GM23338 (cell line): Measurements from ENCODE around the gene RGL2. TPM values are rescaled to one million over a fixed set of nuclear protein-coding genes. Genes with fewer than 3 reads are reported as not detected.

Experiments
- ATAC-seq: fragments of 200-7000 bp; cut with Tn5 transposase; 3 replicates; pipeline ENCODE4 v1.9.1; 2020
- DNase-seq: peaks from one replicate; pipeline ENCODE4 v3.0.0-alpha.2; 2015; ENCODE audit warnings: low spot score
- H2AFZ ChIP-seq: fragments of 200-600 bp; sonication (generic); 2 replicates; pipeline ENCODE4 v1.8.0; 2016; ENCODE audit warnings: antibody characterized with exemption, mild to moderate bottlenecking, moderate library complexity
- H3F3A ChIP-seq: fragments of 200-600 bp; sonication (generic); replicated peaks from 2 replicates; pipeline ENCODE4 v1.8.0; 2017; ENCODE audit warnings: antibody characterized with exemption, mixed run types, low read depth
- H3K27ac ChIP-seq: fragments of 200-600 bp; sonication (generic); 2 replicates; pipeline ENCODE4 v1.6.1; 2016; ENCODE audit warnings: low read depth
- H3K27me3 ChIP-seq: fragments of 200-600 bp; sonication (generic); 2 replicates; pipeline ENCODE4 v1.8.0; 2016; ENCODE audit warnings: mild to moderate bottlenecking, mixed run types, moderate library complexity; ENCODE audit not compliant: insufficient read depth
- H3K36me3 ChIP-seq: fragments of 200-600 bp; sonication (generic); 2 replicates; pipeline ENCODE4 v1.8.0; 2016; ENCODE audit warnings: mild to moderate bottlenecking; ENCODE audit not compliant: insufficient read depth
- H3K4me1 ChIP-seq: fragments of 200-600 bp; sonication (generic); 2 replicates; pipeline ENCODE4 v1.8.0; 2016; ENCODE audit warnings: mild to moderate bottlenecking, moderate library complexity; ENCODE audit not compliant: insufficient read depth
- H3K4me2 ChIP-seq: fragments of 200-600 bp; sonication (generic); 2 replicates; pipeline ENCODE4 v1.7.1; 2017; ENCODE audit warnings: mixed run types
- H3K4me3 ChIP-seq: fragments of 200-600 bp; sonication (generic); 2 replicates; pipeline ENCODE4 v1.6.1; 2016; ENCODE audit warnings: mixed run types
- H3K79me2 ChIP-seq: fragments of 200-600 bp; sonication (generic); replicated peaks from 2 replicates; pipeline ENCODE4 v1.8.0; 2017; ENCODE audit warnings: mild to moderate bottlenecking; ENCODE audit not compliant: insufficient read depth
- H3K9me2 ChIP-seq: fragments of 200-600 bp; sonication (generic); 2 replicates; pipeline ENCODE4 v1.8.0; 2017; ENCODE audit not compliant: insufficient read depth
- H4K20me1 ChIP-seq: fragments of 200-600 bp; sonication (generic); replicated peaks from 2 replicates; pipeline ENCODE4 v1.8.0; 2017; ENCODE audit warnings: mild to moderate bottlenecking; ENCODE audit not compliant: insufficient read depth
- H3K27ac Mint-ChIP-seq: 2 replicates; pipeline ENCODE4 v1.8.0; 2020; ENCODE audit warnings: inconsistent platforms, mild to moderate bottlenecking, moderate library complexity, mixed read lengths
- H3K27me3 Mint-ChIP-seq: 3 replicates; pipeline ENCODE4 v1.8.0; 2022; ENCODE audit warnings: low read depth, mild to moderate bottlenecking, moderate library complexity, mixed read lengths, inconsistent platforms; ENCODE audit not compliant: insufficient read depth, poor library complexity
- H3K36me3 Mint-ChIP-seq: 3 replicates; pipeline ENCODE4 v1.8.0; 2021; ENCODE audit warnings: low read depth, mild to moderate bottlenecking, inconsistent platforms, moderate library complexity, mixed read lengths
- H3K4me1 Mint-ChIP-seq: 3 replicates; pipeline ENCODE4 v1.8.0; 2020; ENCODE audit warnings: mild to moderate bottlenecking, inconsistent platforms, mixed read lengths
- H3K4me3 Mint-ChIP-seq: 3 replicates; pipeline ENCODE4 v1.8.0; 2021; ENCODE audit warnings: moderate library complexity, mild to moderate bottlenecking, inconsistent platforms, mixed read lengths
- H3K9me3 Mint-ChIP-seq: 3 replicates; pipeline ENCODE4 v1.8.0; 2020; ENCODE audit warnings: moderate library complexity, mild to moderate bottlenecking, inconsistent platforms, mixed read lengths
- CREB1 ChIP-seq: fragments of 250-450 bp; sonication (Bioruptor Pico); IDR thresholded peaks from 2 replicates; pipeline ENCODE4 v1.5.0; 2020; ENCODE audit warnings: low read depth, mild to moderate bottlenecking, moderate library complexity
- CTCF ChIP-seq, 2 experiments: fragments of 200-600 bp in 1 of 2; sonication (generic) in 1 of 2; conservative IDR thresholded peaks; 2 replicates each; pipeline versions ENCODE4 v1.5.1 to v1.6.1; 2016 to 2017; ENCODE audit warnings: antibody characterized with exemption in 2 of 2, low read depth in 2 of 2, mild to moderate bottlenecking in 2 of 2, moderate library complexity in 1 of 2
- ETS1 ChIP-seq: IDR thresholded peaks from 2 replicates; pipeline ENCODE4 v1.6.1; 2016; ENCODE audit warnings: antibody characterized with exemption
- EZH2 ChIP-seq: fragments of 200-600 bp; sonication (generic); IDR thresholded peaks from one replicate; pipeline ENCODE4 v1.8.0; 2017; ENCODE audit warnings: antibody characterized with exemption, mild to moderate bottlenecking, low read depth; ENCODE audit not compliant: unreplicated experiment
- EZH2phosphoT487 ChIP-seq: fragments of 200-600 bp; sonication (generic); IDR thresholded peaks from one replicate; pipeline ENCODE4 v1.8.1; 2018; ENCODE audit warnings: antibody characterized with exemption; ENCODE audit not compliant: unreplicated experiment
- JUNB ChIP-seq: IDR thresholded peaks from one replicate; pipeline ENCODE4 v1.6.1; 2016; ENCODE audit warnings: antibody characterized with exemption; ENCODE audit not compliant: unreplicated experiment
- NANOG ChIP-seq: IDR thresholded peaks from 2 replicates; pipeline ENCODE4 v1.6.1; 2016; ENCODE audit warnings: antibody characterized with exemption, borderline replicate concordance
- POLR2AphosphoS5 ChIP-seq: IDR thresholded peaks from 2 replicates; pipeline ENCODE4 v1.6.1; 2016; ENCODE audit warnings: antibody characterized with exemption, low read depth
- REST ChIP-seq: IDR thresholded peaks from one replicate; pipeline ENCODE4 v1.6.1; 2018; ENCODE audit warnings: antibody characterized with exemption; ENCODE audit not compliant: unreplicated experiment
- STAT1 ChIP-seq: IDR thresholded peaks from one replicate; pipeline ENCODE4 v1.6.1; 2016; ENCODE audit warnings: antibody characterized with exemption; ENCODE audit not compliant: unreplicated experiment
- ZNF114 ChIP-seq: fragments of 250-450 bp; sonication (Bioruptor Pico); IDR thresholded peaks from 2 replicates; pipeline ENCODE4 v1.5.0; 2020; ENCODE audit warnings: mild to moderate bottlenecking, moderate library complexity
- ZNF331 ChIP-seq: fragments of 250-450 bp; sonication (Bioruptor Pico); IDR thresholded peaks from 2 replicates; pipeline ENCODE4 v1.5.0; 2020; ENCODE audit warnings: low read depth, mild to moderate bottlenecking, moderate library complexity
- polyA plus RNA-seq: library from polyadenylated mRNA; unstranded; fragments of >200 nt; fragmentation: Nextera tagmentation; extraction: Ambion mirVana; gene quantifications from 2 replicates; pipeline ENCODE4 v1.2.1, GENCODE V29; 2016
- total RNA-seq: library from RNA; depleted of rRNA; stranded (reverse); fragments of >200 nt; shearing (Covaris generic); gene quantifications from 2 replicates; pipeline ENCODE4 v1.2.3, GENCODE V29; 2014
- TF ChIP-seq, protein P1 (sequence below): fragments of 250-450 bp; sonication (Bioruptor Pico); IDR thresholded peaks from 2 replicates; pipeline ENCODE4 v1.5.0; 2020; ENCODE audit warnings: mild to moderate bottlenecking, moderate library complexity

Gene RGL2
- total and polyA plus RNA-seq, 2 experiments from 2014 or later = 28.0 to 52.2 TPM

- no peaks in the 10 kb centered on the region for H3K9me2 ChIP-seq
- H3K36me3 ChIP-seq = no peaks in the 10 kb centered on the region
- ATAC-seq (no peak), DNase-seq (no peak)
- Mint-ChIP-seq H3K4me3 (no peak overlapping the region), H3K27ac (no peak overlapping the region), H3K9me3 (no peaks in the 10 kb centered on the region), H3K27me3 (peaks cover 27% of the 10 kb centered on the region), H3K36me3 (peaks cover 7% of the 10 kb centered on the region), H3K4me1 (peaks cover 14% of the 10 kb centered on the region; the same call in 2 of the 3 replicates)
- H2AFZ ChIP-seq = no peak overlapping the region
- H3K4me2 ChIP-seq = no peak overlapping the region
- H3F3A ChIP-seq = peaks cover 14% of the 10 kb centered on the region; the same call in 1 of the 2 replicates
- TF ChIP-seq CREB1 (no peak), EZH2 (no peak), CTCF (conservative IDR thresholded peaks at IDR 0.05; ENCODE audit: low read depth in 2 of 2) (no peak), ETS1 (no peak), ZNF114 (CRISPR knock-in tag) (no peak), NANOG (no peak), EZH2phosphoT487 (no peak), STAT1 (no peak), POLR2AphosphoS5 (no peak), ZNF331 (CRISPR knock-in tag) (no peak), JUNB (no peak), REST (no peak)
- TF ChIP-seq, protein P1, sequence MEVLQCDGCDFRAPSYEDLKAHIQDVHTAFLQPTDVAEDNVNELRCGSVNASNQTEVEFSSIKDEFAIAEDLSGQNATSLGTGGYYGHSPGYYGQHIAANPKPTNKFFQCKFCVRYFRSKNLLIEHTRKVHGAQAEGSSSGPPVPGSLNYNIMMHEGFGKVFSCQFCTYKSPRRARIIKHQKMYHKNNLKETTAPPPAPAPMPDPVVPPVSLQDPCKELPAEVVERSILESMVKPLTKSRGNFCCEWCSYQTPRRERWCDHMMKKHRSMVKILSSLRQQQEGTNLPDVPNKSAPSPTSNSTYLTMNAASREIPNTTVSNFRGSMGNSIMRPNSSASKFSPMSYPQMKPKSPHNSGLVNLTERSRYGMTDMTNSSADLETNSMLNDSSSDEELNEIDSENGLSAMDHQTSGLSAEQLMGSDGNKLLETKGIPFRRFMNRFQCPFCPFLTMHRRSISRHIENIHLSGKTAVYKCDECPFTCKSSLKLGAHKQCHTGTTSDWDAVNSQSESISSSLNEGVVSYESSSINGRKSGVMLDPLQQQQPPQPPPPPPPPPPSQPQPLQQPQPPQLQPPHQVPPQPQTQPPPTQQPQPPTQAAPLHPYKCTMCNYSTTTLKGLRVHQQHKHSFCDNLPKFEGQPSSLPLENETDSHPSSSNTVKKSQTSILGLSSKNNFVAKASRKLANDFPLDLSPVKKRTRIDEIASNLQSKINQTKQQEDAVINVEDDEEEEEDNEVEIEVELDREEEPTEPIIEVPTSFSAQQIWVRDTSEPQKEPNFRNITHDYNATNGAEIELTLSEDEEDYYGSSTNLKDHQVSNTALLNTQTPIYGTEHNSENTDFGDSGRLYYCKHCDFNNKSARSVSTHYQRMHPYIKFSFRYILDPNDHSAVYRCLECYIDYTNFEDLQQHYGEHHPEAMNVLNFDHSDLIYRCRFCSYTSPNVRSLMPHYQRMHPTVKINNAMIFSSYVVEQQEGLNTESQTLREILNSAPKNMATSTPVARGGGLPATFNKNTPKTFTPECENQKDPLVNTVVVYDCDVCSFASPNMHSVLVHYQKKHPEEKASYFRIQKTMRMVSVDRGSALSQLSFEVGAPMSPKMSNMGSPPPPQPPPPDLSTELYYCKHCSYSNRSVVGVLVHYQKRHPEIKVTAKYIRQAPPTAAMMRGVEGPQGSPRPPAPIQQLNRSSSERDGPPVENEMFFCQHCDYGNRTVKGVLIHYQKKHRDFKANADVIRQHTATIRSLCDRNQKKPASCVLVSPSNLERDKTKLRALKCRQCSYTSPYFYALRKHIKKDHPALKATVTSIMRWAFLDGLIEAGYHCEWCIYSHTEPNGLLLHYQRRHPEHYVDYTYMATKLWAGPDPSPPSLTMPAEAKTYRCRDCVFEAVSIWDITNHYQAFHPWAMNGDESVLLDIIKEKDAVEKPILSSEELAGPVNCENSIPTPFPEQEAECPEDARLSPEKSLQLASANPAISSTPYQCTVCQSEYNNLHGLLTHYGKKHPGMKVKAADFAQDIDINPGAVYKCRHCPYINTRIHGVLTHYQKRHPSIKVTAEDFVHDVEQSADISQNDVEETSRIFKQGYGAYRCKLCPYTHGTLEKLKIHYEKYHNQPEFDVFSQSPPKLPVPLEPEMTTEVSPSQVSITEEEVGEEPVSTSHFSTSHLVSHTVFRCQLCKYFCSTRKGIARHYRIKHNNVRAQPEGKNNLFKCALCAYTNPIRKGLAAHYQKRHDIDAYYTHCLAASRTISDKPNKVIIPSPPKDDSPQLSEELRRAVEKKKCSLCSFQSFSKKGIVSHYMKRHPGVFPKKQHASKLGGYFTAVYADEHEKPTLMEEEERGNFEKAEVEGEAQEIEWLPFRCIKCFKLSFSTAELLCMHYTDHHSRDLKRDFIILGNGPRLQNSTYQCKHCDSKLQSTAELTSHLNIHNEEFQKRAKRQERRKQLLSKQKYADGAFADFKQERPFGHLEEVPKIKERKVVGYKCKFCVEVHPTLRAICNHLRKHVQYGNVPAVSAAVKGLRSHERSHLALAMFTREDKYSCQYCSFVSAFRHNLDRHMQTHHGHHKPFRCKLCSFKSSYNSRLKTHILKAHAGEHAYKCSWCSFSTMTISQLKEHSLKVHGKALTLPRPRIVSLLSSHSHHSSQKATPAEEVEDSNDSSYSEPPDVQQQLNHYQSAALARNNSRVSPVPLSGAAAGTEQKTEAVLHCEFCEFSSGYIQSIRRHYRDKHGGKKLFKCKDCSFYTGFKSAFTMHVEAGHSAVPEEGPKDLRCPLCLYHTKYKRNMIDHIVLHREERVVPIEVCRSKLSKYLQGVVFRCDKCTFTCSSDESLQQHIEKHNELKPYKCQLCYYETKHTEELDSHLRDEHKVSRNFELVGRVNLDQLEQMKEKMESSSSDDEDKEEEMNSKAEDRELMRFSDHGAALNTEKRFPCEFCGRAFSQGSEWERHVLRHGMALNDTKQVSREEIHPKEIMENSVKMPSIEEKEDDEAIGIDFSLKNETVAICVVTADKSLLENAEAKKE = no peak
- peaks cover 31% of the 10 kb centered on the region for H3K79me2 ChIP-seq
- no peak overlapping the region for H3K27ac ChIP-seq
- H4K20me1 ChIP-seq = peaks cover 22% of the 10 kb centered on the region
- H3K4me1 ChIP-seq = no peaks in the 10 kb centered on the region
- no peak overlapping the region for H3K4me3 ChIP-seq
- no peaks in the 10 kb centered on the region for H3K27me3 ChIP-seq
Observed at GRCh38 chr6:33301877-33302276, 3.1 kb upstream of the RGL2 start.
